ENCODE data around the gene HECTD1.
"Not testable (repeated sequence)": the region's sequence is repeated elsewhere in the genome, so short reads cannot be mapped to it uniquely, and the experiment has no call there.

The HECTD1 gene

DNA sequence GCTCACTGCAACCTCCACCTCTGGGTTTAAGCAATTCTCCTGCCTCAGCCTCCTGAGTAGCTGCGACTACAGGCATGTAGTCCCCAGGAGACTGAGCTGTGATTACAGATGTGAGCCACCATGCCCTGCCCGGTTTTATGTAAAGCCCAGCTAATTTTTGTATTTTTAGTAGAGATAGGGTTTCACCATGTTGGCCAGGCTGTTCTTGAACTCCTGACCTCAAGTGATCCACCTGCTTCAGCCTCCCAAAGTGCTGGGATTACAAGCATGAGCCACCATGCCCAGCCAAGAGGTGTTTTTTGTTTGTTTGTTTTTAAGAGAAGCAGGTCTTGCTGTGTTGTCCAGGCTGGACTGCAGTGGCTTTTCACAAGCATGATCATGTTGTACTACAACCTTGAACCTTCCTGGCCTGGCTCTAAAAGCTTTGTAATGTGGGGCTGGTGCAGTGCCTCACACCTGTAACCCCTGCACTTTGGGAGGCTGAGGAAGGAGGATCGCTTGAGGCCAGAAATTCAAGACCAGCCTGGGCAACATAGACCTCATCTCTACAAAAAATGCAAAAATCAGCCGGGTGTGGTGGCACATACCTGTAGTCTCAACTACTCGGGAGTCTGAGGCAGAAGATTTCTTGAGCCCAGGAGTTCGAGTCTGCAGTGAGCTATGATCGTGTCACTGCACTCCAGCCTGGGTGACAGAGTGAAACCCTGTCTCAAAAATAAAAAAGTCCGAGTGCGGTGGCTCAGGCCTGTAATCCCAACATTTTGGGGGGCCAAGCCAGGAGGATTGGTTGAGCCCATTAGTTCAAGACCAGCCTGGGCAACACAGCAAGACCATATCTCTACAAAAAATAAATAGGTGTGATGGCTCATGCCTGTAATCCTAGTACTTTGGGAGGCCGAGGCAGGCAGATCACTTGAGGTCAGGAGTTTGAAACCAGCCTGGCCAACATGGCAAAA lies 113.4 kb downstream of the HECTD1 start:
- not testable (repeated sequence) for DNase-seq (ENCODE audit: low read depth, low spot score)

DNA sequence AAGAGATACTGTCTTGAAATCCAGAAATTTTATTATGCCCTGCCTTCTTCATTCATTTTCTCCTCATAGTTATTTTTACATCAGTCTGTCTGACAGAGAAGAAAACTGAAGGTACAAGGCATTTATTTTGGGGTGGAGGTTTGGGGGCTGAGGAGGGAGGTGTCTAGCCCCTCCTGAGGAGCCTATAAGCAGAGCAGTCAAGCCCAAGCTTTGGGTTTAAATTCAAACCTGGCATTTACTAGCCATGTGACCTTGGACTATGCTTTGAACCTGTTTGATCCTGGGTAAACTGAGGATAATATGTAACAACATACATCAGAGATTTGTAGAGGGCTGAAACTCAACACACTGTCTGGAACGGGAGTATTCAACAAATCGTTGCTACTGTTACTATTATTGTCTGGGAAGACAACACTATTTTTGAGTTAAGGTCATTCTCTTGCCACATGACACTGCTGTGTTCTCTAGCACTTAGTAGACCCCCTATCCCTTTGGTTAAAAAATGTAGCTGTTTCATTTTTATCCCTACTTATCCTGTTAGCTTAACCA lies 115.4 kb downstream of the HECTD1 start:
- no peak for DNase-seq (ENCODE audit: low read depth, low spot score)

DNA sequence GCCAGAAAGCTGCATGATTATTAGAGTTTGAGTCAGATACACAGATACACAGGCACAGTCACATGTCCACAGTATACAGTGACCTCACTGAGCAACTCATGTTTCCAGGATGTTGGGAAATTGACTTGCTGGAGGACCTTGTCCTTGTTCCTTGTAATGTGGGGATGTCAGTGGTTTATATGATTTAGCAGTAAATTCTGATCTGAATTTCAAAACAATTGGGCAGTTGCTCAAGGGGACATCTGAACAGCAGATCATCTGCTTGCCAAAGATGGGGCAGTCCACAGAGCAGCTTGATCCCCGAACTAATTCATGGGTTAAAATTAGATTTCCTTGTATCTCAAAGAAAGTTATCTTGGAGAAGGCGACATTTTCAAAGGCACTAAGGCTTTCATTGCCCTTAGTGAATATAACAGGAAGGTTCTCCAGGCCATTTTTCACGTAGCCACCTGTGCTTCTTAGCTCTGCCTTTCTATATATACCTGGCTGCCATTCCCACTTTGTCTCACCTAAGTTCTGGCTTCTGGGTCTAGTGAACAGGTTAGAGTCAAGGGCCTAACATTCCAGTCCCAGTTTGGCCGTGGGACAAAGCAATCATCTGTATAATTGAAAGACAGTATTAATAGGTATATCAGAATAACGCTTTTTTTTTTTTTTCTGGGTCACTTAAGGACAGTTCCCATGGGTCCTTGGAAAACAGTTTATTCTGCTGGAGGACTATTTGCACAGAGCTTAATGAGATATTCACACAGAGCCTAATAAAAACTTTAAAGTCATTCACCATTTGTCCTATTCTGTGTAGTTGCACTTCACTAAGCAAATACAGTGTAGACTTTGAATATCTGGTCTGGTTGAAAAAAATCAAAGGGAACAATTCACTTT lies 116.5 kb downstream of the HECTD1 start:
- DNase-seq (ENCODE audit: low read depth, low spot score), result no peak

DNA sequence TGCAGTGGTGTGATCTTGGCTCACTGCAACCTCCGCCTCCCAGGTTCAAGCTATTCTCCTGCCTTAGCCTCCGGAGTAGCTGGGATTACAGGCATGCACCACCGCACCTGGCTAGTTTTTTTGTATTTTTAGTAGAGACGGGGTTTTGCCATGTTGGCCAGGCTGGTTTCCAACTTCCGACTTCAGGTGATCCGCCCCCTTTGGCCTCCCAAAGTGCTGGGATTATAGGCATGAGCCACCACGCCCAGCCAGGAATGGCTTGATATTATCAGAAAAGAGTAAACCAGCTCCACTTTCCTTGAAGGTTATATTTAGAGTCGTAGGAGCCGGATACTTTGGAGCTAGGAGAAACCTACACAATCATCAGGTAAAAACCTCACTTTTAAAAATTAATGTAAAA lies 121.1 kb downstream of the HECTD1 start:
- not testable (repeated sequence) for DNase-seq (ENCODE audit: low read depth, low spot score)

DNA sequence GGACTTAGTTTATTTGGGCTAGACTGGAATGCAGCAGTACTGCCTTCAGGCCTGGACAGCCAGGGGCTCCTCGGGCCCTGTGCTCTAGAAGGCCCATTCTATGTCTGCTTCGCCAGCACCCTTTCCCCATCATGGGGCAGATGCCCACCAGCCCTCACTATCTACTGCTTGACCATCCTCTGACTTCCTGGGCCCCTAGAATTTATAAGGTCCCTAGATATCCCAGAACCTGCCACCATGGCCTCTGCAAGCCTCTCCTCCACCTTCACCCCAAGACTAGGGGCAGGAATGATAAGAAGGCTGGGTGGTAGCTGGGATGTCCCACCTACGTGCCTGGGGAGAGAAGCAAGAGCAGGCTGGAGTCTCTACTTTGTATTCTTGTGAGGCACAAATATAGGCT lies 122.6 kb downstream of the HECTD1 start:
- no peak for DNase-seq (ENCODE audit: low read depth, low spot score)

DNA sequence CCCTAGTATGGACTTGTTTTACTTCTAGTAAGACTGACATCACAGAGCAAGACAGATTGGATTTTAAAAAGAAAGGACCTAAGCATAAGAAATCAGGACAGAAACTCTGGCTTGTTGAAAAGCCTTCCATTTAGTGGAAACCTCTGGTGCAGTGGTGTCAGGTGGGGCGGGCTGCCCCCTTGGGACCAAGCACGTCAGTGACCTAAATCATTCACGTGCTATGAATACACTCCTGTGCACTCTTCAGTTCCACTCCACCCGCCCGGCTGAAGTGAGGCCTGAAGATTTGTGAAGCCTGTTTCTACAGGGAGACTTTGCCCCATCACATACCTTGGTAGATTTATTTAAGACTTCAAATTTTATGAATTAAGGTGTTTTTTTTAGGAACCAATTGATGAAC lies 123.2 kb downstream of the HECTD1 start:
- DNase-seq (ENCODE audit: low read depth, low spot score), result no peak

DNA sequence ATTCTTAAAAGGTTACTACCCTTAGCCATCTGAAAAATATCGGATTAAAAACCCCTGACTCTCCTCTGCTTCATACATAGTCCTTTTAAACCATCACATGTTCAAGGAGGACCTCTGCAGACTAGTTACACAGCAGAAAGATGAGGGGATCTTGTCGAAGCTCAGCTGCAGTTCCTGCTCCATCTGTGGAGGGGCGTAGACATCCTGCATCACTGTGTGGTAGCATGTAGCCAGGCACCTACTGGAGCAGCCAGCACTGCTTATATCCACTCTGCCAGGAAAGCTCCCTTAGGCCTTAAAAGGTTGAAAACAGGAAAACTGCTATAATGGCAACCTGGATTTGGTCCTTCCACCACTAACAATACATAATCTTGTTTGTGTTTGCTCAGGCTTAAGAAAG lies 123.8 kb downstream of the HECTD1 start:
- DNase-seq (ENCODE audit: low read depth, low spot score), result no peak

DNA sequence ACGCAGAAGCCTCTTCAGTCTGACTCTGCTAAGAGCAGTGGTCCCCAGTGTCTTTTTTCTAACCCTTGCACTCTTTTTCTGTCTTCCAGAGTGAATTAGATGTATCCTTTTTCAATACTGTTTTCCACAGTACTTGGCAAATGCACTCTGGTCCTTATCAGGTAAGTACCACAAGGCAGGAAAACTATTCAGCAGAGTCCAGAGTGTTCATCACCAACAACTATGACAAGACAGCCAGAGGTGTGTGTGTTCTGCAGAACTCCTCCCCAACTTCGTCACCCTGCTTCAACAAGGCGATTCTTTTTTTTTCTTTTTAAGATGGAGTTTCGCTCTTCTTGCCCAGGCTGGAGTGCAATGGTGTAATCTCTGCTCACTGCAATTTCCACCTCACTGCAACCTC lies 127.1 kb downstream of the HECTD1 start:
- no peak for DNase-seq (ENCODE audit: low read depth, low spot score)

DNA sequence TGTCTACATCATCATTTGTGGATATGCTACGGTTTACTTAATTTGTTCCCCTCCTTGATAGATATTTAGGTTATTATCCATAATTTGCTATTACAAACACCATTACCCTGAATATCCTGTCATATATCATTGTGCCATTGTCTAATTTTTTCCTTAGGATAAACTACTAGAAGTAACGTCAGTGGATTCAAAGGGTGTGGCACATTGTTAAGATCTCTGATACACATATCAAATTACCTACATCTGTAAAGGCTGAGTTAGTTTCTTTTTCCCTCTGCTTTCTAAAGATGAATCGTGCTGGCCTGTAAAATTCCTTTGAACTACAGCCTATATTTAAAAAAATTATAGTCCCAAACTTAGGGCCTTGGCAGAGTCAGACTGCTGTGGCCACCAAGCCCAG lies 127.5 kb downstream of the HECTD1 start:
- DNase-seq (ENCODE audit: low read depth, low spot score), result no peak

DNA sequence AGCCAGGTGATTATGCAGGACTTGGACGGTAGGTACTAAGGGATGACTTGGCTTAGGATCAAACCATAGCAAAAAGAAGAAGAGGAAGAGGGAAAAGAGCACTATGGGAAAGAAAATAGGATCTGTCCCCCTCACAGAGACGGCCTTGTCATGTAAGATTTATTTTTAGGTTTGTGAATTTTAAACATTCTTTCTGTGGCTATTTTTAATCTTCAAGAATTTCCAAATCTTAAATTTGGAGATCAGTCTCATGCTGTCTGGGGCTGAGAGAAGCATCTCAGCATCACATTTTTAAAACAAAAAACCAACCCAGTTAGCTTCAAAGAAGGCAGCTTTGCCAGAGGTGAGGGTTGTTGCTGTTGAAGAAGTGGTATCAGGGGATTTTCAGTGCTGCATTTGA lies 128.8 kb downstream of the HECTD1 start:
- DNase-seq (ENCODE audit: low read depth, low spot score), result no peak

DNA sequence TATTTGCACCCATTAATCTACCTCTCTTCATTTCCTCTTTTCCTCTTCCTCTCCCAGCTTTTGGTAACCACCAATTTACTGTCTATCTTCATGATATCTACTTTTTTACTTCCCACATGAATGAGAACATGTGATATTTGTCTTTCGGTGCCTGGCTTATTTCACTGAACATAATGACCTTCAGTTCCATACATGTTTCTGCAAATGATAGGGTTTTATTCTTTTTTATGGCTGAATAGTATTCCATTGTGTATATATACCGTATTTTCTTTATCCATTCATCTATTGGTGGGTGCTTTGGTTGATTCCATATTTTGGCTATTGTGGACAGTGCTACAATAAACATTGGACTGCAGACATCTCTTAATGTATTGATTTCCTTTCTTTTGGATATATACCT lies 132.4 kb downstream of the HECTD1 start:
- DNase-seq (ENCODE audit: low read depth, low spot score), result no peak

DNA sequence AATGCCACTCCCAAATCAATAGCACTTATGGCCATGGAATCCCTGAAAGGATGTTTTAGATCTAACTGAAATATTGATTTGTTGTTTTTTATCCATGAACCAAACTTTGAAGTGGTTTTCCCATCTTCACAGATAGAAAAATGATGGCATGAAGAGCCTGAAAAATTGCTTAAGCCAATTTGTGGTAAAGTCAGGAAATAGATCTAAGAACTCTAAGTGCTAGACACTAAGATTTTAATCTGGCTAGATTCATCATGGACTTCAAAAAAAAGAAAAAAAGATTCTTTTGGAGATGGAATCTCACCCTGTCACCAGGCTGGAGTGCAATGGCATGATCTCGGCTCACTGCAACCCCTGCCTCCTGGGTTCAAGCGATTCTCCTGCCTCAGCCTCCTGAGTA lies 136.4 kb downstream of the HECTD1 start:
- no peak for DNase-seq (ENCODE audit: low read depth, low spot score)

DNA sequence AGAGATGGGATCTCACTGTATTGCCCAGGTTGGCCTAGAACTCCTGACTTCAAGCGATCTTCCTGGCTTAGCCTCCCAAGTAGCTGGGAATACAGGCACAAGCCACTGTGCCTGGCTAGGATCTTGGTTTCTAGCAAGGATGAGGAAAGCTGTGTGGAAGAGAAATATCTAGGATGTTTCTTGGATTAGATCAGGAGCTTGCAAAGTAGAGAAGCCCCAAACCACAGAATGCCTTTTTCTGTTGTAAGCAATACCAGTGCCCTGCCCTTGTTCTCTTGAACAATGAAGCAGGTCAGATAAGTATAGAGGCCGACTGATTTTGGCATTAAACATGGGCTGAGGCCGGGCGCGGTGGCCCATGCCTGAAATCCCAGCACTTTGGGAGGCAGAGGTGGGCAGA lies 137.2 kb downstream of the HECTD1 start:
- peak; percentile 22 for DNase-seq (ENCODE audit: low read depth, low spot score)

DNA sequence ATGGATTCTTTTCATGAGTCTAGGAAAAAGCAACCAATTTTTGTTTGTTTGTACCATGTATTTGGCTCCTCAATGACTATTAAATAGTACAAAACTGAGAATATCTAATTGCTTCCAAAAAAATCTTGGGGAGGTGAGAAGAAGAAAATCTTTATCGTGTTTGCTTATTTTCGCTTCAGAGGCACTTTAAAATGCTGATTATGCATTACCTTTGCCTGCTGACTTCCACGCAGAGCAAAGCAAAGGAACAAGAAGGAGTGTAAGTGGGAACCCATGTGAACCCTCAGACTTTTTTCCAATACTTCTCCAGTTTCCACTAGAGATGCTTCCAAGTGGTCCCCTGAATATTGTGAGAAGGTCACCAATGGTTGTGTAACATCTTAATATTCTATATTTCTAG lies 138.2 kb downstream of the HECTD1 start:
- DNase-seq (ENCODE audit: low read depth, low spot score), result no peak

DNA sequence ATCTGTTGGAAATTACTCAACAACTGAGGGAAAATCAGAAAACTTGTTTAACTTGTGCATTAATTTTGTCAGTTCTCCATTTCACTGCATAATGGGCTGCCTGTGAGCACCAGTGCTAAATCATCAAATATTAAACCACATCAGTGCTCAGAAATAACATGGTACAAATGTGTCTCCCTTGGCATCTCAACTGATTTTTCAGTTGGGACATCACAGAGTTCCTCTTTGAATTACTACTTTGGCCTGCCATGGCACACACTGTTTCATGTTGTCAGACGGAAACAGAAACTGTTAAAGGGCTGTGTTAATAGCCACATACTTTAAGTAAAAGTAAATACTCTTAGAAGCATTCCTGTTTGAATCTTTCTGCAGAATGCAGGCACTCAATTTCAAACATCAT lies 139.4 kb downstream of the HECTD1 start:
- no peak for DNase-seq (ENCODE audit: low read depth, low spot score)

DNA sequence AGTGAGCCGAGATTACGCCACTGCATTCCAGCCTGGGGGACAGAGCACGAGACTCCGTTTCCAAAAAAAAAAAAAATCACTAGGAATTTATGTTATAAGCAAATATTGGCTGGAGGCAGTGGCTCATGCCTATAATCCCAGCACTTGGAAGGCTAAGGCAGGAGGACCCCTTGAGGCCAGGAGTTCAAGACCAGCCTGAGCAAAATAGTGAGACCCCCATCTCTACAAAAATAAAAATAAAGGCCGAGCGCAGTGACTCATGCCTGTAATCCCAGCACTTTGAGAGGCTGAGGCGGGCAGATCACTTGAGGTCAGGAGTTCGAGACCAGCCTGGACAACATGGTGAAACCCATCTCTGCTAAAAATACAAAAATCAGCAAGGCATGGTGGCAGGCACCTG lies 144.7 kb downstream of the HECTD1 start:
- not testable (repeated sequence) for DNase-seq (ENCODE audit: low read depth, low spot score)

DNA sequence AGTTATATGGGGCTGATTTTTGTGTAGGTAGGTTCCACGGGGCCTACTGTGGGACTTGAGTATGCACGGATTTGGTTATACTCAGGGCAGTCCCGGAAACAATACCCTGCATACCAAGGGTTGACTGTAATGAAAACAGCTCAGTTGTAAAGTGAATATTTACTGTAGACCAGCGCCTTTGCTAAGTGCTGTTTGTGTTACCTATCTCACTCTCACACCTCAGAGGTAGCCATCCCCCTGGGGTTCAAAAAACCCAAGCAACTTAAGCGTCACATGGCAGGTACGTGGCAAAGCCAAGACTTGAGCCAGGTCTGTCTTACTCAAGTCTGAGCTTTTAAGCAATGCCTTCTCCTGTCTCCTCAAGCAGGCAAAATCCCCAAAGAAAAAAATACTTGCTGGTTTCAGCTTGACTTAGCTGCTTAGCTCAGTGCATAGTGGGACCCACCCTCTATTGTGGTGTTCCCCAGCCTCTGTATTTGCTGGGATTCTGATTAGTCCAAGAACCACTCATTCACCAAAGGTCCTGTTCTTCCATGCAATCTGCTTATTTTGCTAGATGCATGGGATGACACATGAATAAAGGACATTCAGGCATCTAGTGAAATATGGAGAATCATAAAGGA lies 147.2 kb downstream of the HECTD1 start:
- peak; percentile 58 for DNase-seq (ENCODE audit: low read depth, low spot score)

DNA sequence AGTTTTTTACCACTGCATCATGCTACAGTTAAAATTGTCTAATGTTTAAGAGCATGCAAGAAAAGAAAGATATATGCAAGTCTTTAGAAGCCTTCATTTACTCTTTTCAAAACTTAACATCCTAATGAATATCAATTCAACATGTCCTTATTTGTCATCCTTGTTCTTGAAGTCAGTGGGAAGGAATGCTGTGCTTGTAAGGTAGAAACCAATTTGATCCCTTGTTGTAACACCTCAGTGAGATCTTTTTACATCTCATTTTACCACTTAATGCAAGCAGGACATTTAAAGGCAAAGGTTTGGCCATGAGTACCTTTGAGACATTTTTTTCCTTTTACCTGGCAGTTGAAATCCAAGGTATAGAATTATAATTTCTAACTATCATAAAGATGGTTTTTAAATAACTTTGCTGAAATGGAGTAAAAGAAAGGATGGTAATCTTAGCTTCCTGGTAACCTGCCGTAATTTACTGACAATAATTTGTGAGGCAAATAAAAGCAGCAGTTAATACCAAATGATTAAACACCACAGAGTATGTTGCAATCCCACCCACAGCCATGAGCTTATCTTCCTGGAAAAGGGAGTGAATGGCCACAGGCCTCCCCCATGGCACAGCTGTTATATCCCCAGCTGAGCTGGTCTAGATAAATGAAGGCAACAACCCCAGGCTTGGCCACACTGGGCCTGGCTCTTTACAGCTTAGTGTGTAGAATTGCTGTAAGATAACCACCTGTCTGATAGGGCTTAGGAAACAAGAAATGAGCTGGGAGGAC lies 148.3 kb downstream of the HECTD1 start:
- DNase-seq (ENCODE audit: low read depth, low spot score), result peak; percentile 47

DNA sequence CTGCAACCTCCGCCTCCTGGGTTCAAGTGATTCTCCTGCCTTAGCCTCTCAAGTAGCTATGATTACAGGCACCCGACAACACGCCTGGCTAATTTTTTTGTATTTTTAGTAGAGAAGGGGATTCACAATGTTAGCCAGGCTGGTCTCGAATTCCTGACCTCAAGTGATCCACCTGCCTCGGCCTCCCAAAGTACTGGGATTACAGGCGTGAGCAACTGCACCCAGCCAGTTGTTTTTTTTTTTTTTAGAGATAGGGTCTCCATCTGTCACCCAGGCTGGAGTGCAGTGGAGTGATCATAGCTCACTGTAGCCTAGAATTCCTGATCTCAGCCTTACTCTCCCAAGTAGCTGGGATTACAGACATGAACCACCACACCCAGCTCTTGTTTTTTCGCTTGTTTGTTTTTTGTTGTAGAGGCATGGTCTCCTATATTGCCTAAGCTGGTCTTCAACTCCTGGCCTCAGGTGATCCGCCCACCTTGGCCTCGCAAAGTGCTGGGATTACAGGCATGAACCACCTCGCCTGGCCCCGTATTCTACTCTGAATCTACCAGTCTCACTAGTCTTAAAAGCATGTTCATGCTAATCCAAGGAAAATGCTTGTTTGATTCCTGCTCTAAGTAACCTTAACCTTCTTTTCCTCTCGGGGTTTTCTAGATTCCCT lies 149.8 kb downstream of the HECTD1 start:
- DNase-seq (ENCODE audit: low read depth, low spot score), result no peak

DNA sequence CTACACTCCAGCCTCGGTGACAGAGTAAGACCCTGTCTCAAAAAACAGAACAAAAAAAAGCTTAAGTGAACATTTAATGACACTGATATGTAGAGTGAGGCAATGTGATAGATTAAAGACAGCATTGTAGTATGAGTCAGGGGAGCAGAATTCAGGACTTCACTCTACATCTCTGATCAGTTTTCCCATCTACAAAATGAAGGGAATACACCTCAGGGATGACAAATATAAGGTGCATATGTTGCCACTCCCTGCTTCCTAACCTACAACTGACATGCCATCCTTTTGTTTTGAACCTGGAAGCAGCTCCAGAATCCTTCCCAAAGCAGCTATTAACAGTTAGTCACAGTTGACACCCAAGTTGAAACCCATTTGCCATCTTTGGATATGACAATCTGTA lies 150.6 kb downstream of the HECTD1 start:
- DNase-seq (ENCODE audit: low read depth, low spot score), result no peak

All from ELF-1 (cell line).